Hypothalamus (tissue), 51 donors: Measurements from ENCODE around the gene RPS6KA2.
A peak's percentile ranks its signal among the peaks of the same experiment; 100 is the strongest.

Experiments used
- DNase-seq, 51 donors: peaks; one replicate each; lab custom pipeline; 2025; lab: John Stamatoyannopoulos, UW

RPS6KA2 gene

DNA sequence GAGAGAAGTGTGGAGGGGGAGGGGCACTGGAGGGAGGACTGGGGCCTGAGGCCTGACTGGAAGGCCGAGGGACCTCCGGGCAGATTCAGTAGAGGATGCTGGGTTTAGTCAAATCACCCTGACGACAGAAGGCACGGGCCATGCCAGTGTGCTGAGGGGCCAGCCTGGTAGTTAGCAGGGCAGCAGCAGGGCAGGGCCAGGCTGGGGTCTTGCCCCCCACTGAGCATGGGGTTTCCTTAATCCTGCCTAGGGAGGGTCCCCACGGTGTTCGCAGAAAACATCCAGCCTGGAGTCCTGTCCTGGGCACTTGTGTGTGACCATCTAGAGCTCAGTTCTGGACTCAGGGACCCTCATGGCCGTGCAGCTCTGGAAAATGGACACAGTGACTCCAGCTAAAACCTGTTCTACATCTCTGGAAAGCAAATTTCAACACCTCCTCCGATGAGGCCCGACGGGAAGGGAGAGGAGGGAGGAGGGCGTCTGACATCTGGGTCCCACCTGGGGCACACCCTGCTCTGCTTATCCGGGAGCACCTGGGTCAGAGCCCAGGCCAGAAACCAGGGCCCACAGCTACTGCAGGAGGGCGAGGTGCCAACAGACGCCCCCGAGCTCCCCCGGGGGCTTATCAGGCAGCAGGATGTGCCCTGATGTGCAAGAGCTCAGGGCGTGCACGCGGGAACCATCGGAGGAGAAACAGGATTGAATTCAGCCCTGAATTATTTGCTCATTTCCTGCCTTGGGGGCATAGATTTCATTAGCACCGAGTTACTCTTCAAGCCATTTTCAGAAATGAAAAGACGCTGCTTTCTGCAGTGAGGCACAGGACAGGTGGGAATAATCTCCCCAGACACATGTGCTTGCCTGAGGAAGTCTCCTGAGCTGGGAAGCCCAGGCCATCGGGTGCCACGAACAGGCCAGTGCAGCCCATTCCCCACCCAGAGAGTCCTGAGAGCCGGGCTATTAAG lies 166.3 kb downstream of the RPS6KA2 start:
- DNase-seq: no peak

- no peak for DNase-seq
Measured at GRCh38 chr6:166459906-166460305, 167.1 kb downstream of the RPS6KA2 start.

- DNase-seq: no peak
Measured at GRCh38 chr6:166459272-166459671, 167.8 kb downstream of the RPS6KA2 start.

DNA sequence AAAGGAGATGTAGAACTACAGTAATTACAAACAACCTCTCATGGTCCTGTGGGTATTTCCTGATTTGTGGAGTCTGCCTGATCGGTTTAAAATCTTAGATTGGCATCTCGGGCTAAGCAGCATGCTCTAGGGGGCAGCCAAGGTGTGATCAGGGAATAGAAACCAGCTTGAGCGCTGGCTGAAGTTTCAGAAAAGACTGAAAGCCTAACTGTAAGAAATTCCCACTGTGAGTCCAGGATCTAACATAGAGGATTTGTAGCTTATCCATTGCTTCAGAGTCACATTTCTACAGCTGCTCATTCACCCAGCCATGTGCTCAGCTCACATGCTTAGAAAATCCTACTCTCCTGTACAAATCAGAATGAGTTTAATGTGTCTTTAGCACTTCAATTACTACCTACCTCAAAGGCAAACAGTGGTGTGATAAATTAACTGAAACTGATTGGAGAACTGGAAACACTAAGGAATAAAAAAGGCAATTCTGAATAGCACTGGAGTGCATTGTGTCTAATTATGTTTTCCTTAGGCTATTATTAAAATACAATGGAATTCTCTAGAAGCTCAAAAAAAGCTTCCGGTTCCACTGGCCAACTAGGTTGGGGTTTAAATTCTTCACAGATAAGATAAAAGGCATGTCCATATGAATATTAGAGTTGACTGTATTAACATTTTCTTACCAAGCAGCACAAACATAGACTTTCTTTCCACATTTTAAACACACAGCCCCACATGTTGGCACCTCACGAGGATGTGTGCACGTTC lies 170.5 kb downstream of the RPS6KA2 start:
- peak in 6 of 51 donors; percentile 13 to 37 (median 20) for DNase-seq

DNA sequence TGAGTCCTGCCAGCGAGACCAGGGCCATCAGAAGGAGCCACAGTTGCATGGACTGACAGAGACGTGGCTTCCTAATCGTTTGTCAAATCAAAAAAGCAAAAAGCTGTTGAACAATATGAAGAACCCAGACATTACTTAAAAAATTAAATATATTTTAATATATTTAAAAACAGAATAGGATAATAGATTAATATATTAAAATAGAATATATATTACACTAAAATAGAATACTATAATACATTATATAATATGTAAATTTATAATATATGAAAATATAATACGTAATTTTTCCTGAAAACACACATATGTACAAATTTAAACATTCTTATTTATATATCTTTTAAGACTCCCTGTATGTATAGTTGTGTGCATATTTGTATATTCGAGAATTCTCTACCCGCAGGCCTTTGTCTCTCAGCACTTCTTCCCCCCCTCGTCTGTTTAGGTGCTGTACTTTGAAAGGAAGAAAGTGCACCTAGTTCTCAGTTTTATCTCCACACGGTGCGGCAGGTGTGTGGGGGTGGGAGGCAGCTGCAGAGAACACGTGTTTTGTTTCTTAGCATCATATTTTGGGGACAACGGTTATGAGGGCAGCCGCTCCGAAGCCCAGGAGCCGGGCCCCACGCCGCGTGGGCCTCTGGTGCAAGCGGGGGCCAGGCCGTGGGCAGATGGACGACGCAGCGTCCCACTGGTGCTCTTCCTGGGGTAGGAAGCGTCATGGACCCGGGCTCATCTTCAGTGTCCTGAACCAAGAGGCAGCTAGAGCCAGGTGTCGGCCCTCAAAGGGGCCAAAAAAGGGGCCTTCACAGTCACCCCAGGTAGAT lies 172.1 kb downstream of the RPS6KA2 start:
- no peak for DNase-seq

DNA sequence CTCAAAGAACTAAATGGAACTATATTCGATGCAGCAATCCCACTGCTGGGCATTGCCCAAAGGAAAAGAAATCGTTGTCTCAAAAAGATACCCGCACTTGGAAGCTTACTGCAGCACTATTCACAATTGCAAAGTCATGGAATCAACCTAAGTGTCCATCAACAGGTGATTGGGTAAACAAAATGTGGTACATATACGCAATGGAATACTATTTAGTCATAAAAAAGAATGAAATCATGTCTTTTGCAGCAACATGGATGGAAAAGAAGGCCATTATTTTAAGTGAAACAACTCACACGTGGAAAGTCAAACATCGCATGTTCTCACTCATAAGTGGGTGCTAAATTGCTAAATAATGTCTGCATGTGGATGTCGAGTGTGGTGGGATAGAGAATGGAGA lies 173.4 kb downstream of the RPS6KA2 start:
- no peak for DNase-seq

GRCh38 chr6:166450167-166450873 lies 176.7 kb downstream of the RPS6KA2 start:
- DNase-seq: no peak

DNA sequence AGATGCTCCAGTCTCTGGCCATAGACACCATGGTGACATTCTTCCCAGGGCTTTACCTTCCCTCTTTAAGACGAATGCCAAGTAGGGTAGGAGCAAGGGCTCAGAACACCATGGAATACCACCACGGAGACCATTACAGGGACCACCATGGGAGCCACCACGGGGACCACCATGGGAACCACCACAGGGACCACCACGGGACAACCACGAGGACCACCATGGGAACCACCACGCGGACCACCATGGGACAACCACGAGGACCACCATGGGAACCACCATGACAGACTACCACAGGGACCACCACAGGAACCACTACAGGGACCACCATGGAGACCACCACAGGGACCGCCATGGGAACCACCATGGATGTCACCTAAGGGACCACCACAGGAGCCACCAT lies 177.4 kb downstream of the RPS6KA2 start:
- DNase-seq: no peak

DNA sequence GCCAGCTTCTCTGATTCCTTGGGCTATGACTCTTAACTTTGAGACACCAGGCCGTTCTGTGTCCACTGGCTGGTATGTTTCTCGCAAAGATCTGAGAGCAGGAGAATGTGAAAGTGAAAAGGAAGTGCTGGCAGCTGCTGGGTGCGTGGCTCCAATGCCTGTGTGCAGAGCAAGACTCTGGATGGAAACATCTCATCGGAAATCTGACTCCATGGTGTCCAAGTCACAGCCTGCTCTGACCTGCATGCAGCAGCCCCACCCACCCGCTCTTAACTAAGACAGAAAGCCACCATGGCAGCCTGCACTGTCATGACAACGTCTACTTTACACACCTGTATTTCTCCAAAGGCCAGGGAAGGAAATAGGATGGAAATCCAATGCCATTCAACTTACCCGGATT lies 178.0 kb downstream of the RPS6KA2 start:
- no peak for DNase-seq

- no peak for DNase-seq
Measured at GRCh38 chr6:166448432-166448831, 178.6 kb downstream of the RPS6KA2 start.

DNA sequence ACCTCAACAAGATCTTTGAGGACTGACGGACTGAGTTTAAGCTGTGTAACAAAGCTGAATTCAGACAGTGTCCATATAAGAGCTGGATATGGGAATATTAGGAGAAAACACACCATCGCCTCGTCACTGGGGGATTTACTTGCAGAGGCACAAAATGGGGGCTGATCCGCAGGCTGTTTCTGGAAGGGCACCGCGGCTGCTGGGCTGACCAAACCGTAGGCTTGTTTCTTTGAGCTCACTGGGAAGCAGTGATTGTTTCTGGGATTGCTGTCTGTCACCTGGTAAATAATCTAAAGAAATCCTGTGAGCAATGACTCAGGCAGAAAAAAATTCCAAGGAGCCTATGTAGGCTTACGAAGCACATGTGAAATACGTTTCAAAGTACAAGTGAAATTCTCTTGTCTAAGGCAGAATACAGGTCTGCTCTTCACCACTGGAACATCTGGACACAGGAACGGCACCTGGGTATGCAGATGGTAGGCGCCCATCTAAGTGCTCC lies 180.4 kb downstream of the RPS6KA2 start:
- DNase-seq: no peak

- no peak for DNase-seq
Measured at GRCh38 chr6:166446146-166446545, 180.9 kb downstream of the RPS6KA2 start.

DNA sequence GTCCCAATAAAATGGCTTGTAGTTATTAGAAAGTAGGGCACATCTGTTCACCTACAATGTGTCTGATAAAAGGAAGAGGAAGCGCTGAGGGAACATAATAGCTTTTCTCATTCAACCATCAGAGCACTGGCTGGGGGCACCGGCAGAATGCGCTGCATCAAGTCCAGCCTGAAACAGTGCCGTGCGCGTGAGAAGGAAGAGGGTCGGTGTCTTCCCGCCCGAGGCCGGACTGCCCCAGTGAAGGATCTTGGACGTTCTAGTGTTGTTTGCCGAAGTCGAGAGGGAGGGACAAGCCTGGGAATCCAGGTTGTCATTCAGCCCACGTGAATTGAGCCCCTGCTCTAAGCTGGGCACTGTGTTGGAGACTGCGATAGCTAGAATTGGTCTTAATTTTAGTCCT lies 182.6 kb downstream of the RPS6KA2 start:
- DNase-seq: no peak

GRCh38 chr6:166443166-166443565 lies 183.9 kb downstream of the RPS6KA2 start:
- no peak for DNase-seq

GRCh38 chr6:166442131-166442685 lies 184.8 kb downstream of the RPS6KA2 start:
- peak in 1 of 51 donors; percentile 15 for DNase-seq

DNA sequence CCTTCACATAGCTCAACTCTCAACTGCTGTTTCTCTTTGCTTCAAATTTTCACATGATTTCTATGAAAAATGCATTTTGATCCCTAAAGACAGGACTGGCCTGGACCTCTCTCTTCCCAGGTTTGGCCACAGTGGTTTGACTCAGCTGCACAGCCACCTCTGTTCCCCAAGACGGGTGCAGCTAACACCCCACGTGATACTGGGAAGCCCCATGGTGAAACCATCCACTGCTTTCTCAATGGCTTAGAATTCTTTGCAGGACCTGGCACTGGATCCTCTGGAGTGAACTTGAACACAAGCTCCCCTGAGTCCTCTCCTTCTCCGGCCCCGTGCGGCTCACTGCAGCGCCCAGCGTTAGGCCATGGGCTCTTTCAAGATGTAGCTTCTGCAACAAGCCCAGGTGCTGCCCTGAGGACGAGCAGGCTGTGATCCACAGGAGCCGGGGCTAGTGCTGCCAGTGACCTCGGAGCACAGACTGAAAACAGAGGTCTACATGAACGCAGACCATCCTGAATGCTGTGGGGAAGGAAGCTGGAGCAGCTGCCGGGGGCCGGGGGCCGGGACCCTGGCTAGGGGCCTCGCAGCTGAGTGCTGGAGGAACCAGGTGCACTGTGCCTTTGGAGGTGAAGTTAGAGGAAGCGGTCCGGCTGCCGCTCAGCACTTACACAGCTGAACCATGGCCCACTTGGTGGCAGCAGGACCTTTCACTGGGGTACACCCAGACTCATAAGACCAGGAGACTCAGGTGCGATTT lies 185.5 kb downstream of the RPS6KA2 start:
- no peak for DNase-seq

DNA sequence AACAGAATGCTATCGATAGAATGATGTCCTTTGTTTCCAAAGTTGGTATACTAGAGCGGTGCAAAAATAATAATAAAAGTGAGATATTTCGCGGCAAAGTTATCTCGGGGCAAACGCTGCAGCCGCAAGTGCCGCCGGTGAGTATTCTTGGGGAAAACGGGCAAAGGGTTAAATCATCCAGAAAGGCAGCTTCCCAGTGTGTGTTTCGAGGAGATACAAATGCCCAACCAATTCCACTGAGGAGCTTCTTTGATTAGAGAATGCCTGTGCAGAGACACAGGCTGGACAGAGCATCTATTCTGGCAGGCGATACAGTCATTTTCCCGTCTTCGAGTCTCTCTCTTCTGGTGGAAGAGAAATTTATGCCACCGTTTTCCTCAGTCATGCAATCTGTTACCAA lies 186.3 kb downstream of the RPS6KA2 start:
- no peak for DNase-seq

GRCh38 chr6:166440106-166440505 lies 186.9 kb downstream of the RPS6KA2 start:
- DNase-seq: no peak
